Nephron (organoid): ENCODE data around the gene CAD.
A peak's percentile ranks its signal among the peaks of the same experiment; 100 is the strongest.
"Not testable (repeated sequence)": the region's sequence is repeated elsewhere in the genome, so short reads cannot be mapped to it uniquely, and the experiment has no call there.

ENCODE experiments used
- H3K27ac Mint-ChIP-seq, 3 experiments: 2 replicates each; pipeline ENCODE4 v1.8.0; 2020; ENCODE audit warnings: mixed read lengths in 3 of 3, mild to moderate bottlenecking in 2 of 3, moderate library complexity in 1 of 3
- H3K27me3 Mint-ChIP-seq: 2 replicates; pipeline ENCODE4 v1.8.0; 2021; ENCODE audit warnings: low read depth, mild to moderate bottlenecking, moderate library complexity, mixed read lengths
- H3K36me3 Mint-ChIP-seq: 2 replicates; pipeline ENCODE4 v1.8.0; 2020; ENCODE audit warnings: low read depth, mixed read lengths
- H3K4me1 Mint-ChIP-seq: 2 replicates; pipeline ENCODE4 v1.8.0; 2020; ENCODE audit warnings: mixed read lengths
- H3K4me3 Mint-ChIP-seq, 3 experiments: 2 replicates each; pipeline ENCODE4 v1.8.0; 2020; ENCODE audit warnings: mild to moderate bottlenecking in 3 of 3, mixed read lengths in 3 of 3, moderate library complexity in 2 of 3
- H3K9me3 Mint-ChIP-seq: 2 replicates; pipeline ENCODE4 v1.8.0; 2020; ENCODE audit warnings: mixed read lengths
- CTCF ChIP-seq, 3 experiments: fragments of 200-600 bp; sonication (generic); IDR thresholded peaks; one replicate each; pipeline ENCODE4 v1.5.0; 2021; ENCODE audit warnings: antibody characterized with exemption in 3 of 3; ENCODE audit not compliant: unreplicated experiment in 3 of 3

The CAD gene

DNA sequence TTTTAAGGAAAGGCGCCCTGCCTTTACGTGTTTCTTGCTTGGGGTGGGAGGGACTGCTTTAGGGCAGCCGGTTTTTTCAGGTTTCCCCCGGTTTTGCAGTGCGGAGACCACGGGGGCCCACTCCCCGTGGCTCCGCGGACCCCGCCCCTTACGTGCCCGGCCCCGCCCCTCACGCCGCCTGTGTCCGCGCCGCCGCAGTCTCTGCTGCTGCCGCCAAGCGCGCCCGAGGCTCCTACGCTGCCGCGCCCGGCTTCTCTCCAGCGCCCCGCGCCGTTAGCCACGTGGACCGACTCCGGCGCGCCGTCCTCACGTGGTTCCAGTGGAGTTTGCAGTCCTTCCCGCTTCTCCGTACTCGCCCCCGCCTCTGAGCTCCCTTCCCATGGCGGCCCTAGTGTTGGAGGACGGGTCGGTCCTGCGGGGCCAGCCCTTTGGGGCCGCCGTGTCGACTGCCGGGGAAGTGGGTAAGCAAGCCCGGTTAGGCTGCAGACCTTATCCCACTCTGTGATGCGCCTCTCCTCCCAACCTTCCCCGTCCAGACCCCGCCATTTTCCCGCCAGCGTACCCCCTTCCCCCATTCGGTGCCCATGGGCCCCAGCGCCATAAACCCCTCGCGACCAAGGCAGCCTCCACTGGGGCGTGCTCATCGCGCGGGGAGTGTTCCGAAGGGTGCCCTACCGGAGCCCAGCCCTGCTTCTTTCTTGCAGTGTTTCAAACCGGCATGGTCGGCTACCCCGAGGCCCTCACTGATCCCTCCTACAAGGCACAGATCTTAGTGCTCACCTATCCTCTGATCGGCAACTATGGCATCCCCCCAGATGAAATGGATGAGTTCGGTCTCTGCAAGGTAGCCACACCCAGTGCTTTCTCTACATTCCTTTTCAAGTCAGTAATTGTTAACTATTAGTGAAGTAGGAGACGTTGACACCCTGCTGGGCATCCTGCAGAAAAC lies at the start of gene CAD:
CAD (plus strand) TSS at position 197 of the 949 bp plus-strand sequence; CDS start at position 380, 183 bp downstream.
- no peaks in the 10 kb centered on the region for H3K9me3 Mint-ChIP-seq
- H3K27me3 Mint-ChIP-seq: no peaks in the 10 kb centered on the region
- peak within 1 kb of the TSS; percentile 87 to 97 (median 94) for H3K27ac Mint-ChIP-seq
- peak in 2 of 3 experiments; percentile 24 to 36 for TF ChIP-seq CTCF (IDR thresholded peaks at IDR 0.05; ENCODE audit: unreplicated experiment in 3 of 3)
- peak within 1 kb of the TSS; percentile 89 to 95 (median 94) for H3K4me3 Mint-ChIP-seq
- H3K4me1 Mint-ChIP-seq: peaks cover 44% of the 10 kb centered on the region
- peaks cover 36% of the 10 kb centered on the region for H3K36me3 Mint-ChIP-seq

- H3K4me3 Mint-ChIP-seq: no peak overlapping the region
- no peak for TF ChIP-seq CTCF (IDR thresholded peaks at IDR 0.05; ENCODE audit: unreplicated experiment in 3 of 3)
- H3K9me3 Mint-ChIP-seq: no peaks in the 10 kb centered on the region
- H3K36me3 Mint-ChIP-seq: no peaks in the 10 kb centered on the region
- H3K27ac Mint-ChIP-seq: no peak overlapping the region
- H3K27me3 Mint-ChIP-seq: peaks cover 15% of the 10 kb centered on the region
- no peaks in the 10 kb centered on the region for H3K4me1 Mint-ChIP-seq
Measured at GRCh38 chr2:27170581-27171337, 46.4 kb upstream of the CAD start.

DNA sequence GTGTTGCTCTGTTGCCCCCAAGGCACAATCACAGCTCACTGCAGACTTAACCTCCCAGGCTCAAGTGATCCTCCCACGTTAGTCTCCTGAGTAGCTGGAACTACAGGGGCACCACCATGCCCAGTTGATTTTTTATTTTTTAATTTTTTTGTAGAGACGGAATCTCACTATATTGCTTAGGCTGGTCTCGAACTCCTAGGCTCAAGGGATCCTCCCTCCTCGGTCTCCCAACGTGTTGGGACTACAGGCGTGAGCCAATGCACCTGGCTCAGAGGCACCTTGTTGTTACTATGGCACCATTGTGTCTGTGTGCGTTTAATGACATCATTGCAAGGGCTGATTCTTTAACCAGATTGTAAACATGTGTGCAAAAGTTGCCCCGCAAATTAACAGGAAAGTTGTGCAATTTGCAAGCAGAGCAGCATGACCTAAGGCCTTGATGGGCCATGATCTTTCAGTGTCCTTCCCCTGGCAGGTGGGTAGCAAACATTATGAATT lies 45.8 kb upstream of the CAD start:
- no peaks in the 10 kb centered on the region for H3K36me3 Mint-ChIP-seq
- no peak for TF ChIP-seq CTCF (IDR thresholded peaks at IDR 0.05; ENCODE audit: unreplicated experiment in 3 of 3)

GRCh38 chr2:27174638-27175037 lies 42.5 kb upstream of the CAD start:
- no peak for TF ChIP-seq CTCF (IDR thresholded peaks at IDR 0.05; ENCODE audit: unreplicated experiment in 3 of 3)
- H3K36me3 Mint-ChIP-seq: no peaks in the 10 kb centered on the region

More for the DNA sequence above, 45.8 kb upstream of the CAD start:
- Mint-ChIP-seq H3K4me1 (no peaks in the 10 kb centered on the region), H3K27ac (no peak overlapping the region), H3K27me3 (peaks cover 18% of the 10 kb centered on the region), H3K4me3 (no peak overlapping the region), H3K9me3 (no peaks in the 10 kb centered on the region)

DNA sequence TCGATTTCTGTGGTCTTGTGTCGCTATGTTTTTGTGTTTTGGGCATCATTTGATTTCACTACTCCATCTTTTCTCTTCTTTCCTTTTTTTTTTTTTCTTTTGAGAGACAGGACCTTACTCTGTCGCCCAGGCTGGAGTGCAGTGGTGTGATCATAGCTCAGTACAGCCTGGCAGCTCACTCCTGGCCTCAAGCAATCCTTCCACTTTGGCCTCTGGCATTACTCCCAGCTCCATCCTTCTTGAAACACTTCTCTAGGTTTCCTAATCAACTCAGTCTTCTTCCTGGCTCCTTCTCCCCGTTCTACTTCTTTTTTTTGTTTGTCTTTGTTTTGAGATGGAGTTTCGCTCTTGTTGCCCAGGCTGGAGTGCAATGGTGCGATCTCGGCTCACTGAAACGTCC lies 41.8 kb upstream of the CAD start:
- TF ChIP-seq CTCF (IDR thresholded peaks at IDR 0.05; ENCODE audit: unreplicated experiment in 3 of 3): no peak
- no peaks in the 10 kb centered on the region for H3K4me1 Mint-ChIP-seq
- no peaks in the 10 kb centered on the region for H3K36me3 Mint-ChIP-seq
- peaks cover 13% of the 10 kb centered on the region for H3K27me3 Mint-ChIP-seq
- H3K4me3 Mint-ChIP-seq: no peak overlapping the region
- no peaks in the 10 kb centered on the region for H3K9me3 Mint-ChIP-seq
- H3K27ac Mint-ChIP-seq: no peak overlapping the region

More at GRCh38 chr2:27174638-27175037, 42.5 kb upstream of the CAD start:
- H3K4me1 Mint-ChIP-seq: no peaks in the 10 kb centered on the region
- no peak overlapping the region for H3K4me3 Mint-ChIP-seq
- no peak overlapping the region for H3K27ac Mint-ChIP-seq
- H3K27me3 Mint-ChIP-seq: peaks cover 20% of the 10 kb centered on the region
- no peaks in the 10 kb centered on the region for H3K9me3 Mint-ChIP-seq

GRCh38 chr2:27175781-27176180 lies 41.4 kb upstream of the CAD start:
- not testable (repeated sequence) for H3K4me1 Mint-ChIP-seq, H3K27ac Mint-ChIP-seq, H3K4me3 Mint-ChIP-seq, H3K9me3 Mint-ChIP-seq, H3K36me3 Mint-ChIP-seq
- peaks cover 14% of the 10 kb centered on the region for H3K27me3 Mint-ChIP-seq
